Measurements from ENCODE around the gene AUH.

Gene AUH

DNA sequence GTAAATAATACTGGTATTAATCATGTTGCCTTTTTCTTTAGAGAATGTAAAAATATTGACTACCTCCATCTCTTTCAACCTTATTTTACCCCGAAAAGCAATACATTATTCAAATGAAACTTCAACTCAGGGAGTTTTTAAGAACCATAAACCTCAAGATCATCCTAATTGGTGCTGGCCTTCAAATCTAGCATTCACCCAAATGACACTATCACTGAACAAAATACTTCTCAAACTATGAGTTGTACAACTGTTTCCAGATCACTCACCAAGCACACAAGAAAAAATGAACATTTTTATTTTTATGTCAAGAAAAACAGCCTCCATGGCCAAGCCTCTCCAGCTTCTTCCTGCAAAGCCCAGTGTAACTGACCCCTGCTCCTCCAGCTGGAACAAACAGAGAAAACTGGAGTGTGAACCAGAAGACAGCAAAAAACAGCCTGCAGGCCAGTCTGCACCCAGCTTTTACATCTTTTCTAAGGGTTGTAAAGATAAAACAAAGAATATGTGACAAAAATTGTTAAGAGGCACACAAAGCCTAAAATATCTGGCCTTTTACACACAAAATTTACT is 21.2 kb downstream of the AUH start:
- no peak for DNase-seq (ENCODE audit: low read depth, low spot score)

DNA sequence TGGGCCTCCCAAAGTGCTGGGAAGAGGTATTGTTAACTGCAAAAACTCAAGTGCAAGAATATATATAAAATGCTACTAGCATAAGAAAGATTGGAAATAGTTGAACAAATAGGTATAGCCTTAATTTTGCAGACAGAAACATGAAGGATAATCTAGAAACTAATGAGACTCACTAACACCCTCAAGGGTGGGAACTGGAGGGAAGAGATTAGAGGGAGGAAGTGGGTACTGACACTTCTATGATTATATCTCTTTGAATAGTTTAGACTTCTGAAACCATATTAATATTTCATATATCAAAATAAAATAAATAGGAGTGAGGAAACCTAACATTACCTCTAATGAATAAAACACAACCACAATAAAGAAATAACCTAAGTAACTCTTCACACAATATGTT is 23.0 kb downstream of the AUH start:
- no peak for DNase-seq (ENCODE audit: low read depth, low spot score)

DNA sequence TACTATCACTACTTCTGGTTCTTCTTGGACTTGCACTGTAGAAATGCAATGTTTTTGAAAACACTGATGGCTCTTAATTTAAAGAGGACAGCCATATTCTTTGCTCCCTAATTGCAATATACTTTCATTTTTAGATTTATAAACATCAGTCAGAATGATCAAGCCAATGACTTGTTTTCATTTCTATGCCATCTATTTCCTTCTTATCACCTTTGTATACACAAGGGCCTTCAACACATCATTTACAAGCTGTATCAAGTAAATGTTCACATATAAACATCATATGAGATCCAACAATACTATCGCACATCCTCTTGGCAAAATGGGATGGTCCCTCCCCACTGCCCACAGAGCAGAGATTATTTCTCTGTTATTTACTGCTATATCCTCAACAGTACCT is 24.9 kb downstream of the AUH start:
- DNase-seq (ENCODE audit: low read depth, low spot score) = no peak

DNA sequence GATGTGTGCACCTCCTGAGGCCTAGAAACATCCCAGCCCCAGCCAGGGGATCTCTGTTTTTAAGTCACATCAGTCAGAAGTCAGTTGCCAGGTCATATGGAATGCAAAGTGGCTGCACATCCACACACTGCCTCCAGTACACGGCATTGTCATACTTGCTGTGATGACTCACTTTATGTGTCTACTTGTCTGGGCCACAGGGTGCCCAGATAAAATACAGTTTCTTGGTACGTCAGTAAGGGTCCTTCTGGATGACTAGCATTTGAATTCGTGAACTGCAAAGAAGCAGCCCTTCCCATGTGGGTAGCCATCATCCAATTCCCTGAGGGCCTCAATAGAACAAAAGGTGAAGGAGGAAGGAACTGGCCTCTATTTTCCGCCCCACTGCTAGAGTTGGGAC is 27.7 kb downstream of the AUH start:
- DNase-seq (ENCODE audit: low read depth, low spot score) = no peak

DNA sequence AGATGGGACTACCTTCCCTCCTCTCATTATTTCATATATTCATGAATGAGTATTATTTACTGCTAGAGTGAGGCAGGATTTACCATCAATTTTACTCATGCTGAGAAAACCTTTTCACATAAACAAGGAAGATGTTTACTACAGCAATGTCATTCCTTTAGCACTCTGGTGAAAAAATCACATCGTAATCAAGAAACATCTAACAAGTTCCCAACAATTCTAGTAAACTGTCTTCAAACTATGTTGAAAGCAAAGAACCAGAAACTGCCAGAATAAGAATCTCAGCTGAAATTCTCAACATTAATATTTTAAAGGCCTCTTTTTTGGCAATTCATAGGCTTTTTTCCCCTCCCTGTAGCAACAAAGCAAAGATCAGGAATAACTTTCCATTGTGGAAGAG is 28.2 kb downstream of the AUH start:
- no peak for DNase-seq (ENCODE audit: low read depth, low spot score)

DNA sequence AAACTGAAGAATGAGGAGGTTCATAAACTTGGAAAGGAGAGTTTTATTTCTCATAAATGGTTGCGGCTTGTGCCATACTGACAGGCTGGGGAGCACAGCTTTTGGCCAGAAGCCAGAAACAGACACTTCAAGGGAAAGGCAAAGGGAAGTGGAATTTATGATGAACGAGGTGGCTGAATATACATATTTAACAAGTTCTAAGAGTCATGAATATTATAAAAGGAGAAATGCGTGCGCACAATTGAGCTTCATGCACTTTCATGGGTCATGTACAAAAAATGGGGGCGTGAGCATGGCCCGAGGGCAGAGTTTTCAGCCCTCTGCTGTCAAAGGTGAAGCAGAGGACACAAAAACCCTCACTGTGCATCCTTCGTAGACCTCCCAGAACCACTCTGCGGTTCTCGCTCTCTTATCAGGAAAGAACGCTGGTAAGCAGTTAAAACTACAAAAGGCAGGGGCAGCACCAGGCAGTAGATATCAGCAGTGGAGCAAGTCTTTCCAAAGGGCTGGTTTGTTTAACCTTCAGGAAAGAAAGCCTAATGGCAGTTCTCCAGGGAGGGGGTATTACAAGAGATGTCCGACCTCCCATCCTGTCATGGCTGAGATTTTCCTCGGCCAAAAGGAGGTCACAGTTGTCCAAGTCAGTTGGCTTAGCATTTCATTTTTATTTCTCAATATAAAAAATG is 29.0 kb downstream of the AUH start:
- DNase-seq (ENCODE audit: low read depth, low spot score) = no peak

DNA sequence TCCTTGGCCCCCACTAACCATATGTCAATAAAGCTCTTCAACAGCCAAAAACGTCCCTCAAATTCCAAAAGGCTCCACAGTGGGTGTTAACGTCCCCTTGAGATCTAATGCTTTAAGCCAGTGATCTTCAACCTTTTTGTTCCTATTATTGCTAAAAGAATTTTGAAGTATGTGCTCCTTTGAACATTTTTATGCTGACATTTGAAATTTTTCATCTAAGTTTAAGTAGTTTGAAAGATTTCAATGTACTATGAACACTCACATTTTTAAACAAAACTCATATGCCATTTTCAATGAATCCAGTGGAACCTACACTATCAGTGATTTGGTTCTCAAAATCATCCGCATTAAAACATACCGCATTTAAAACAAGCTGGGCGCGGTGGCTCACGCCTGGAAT is 29.9 kb downstream of the AUH start:
- no peak for DNase-seq (ENCODE audit: low read depth, low spot score)

DNA sequence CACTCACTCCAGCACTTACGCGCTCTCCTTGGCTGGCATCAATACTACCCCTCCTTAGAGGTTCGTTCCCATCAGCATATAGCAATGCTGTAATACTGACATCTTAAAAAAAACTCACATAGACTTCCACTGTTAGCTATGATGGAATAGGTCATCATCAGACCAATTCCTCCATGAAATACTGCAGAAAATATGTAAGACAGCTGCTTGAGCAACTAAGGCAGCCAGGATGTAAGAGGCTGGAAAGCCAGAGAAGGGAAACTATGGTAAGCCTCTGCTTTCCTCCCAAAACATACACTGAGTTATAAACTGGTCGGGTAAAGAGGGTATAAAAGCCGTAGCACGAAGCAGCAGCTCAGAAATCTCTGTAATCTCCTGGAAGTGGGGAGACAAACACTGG is 33.5 kb downstream of the AUH start:
- DNase-seq (ENCODE audit: low read depth, low spot score) = no peak

DNA sequence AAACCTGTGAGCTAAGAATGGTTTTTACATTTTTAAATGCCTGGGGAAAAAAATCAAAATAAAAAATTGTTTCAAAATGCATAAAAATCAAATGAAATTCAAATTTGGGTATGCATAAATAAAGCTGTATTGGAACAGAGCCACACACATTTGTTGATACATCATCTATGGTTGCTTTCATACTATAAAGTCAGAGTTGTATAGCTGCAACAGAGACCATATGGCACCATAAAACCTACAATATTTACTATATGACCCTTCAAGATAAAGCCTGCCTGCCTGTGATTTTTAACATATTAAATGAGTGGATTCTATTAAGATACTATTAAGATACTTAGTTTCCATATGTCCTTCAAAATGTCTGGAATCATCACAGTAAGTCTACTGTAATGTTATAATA is 40.0 kb downstream of the AUH start:
- no peak for DNase-seq (ENCODE audit: low read depth, low spot score)

DNA sequence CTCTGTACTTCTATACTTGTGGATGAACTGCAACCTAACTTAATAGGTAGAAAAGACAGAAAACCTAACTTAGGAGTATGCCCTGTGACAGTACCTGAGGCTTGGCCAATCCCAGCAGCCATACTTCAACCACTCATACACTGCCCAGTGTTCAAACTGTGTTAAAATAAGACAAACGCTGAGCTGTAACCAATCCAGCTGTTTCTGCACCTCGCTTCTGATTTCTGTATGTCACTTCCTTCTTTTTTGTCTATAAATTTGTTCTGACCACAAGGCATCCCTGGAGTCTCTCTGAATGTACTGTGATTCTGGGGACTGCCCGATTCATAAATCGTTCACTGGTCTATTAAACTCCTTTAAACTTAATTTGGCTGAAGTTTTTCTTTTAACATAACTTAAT is 41.4 kb downstream of the AUH start:
- DNase-seq (ENCODE audit: low read depth, low spot score) = no peak

DNA sequence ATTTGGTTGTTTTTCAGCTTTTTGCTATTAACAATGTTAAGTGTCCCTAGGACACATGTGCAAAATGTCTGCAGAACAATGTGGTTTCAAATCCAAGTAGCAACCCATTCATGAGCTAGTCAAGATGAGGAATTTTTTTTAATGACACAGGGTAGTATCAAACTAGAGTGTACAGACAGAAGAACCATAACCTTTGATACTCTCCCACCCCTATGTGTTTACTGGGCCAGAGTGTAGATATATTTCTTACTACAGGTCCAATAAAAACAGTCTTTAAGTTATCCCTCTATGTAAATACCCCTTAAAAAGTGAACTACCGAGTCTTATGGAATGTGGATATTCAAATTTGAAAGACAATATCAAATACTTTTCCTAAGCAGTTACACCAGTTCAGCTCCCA is 45.6 kb downstream of the AUH start:
- DNase-seq (ENCODE audit: low read depth, low spot score) = no peak

DNA sequence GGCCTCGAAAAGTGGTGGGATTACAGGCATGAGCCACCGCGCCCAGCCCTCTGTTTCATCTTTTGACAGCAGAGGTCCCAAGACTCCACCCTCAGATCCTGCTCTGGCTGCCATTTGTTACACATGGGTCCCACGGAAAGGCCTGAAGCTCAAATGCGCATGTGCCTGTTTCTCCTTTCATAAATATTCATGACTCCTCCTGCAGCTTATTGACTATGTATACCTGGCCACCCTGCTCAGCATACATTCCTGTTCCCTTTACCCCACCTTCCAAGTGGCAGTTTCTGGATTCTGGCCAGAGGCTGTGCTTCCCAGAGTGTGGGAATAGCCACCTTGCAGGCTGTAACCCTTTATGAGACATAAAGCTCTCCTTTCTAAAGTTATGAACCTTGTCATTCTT is 46.5 kb downstream of the AUH start:
- no peak for DNase-seq (ENCODE audit: low read depth, low spot score)

DNA sequence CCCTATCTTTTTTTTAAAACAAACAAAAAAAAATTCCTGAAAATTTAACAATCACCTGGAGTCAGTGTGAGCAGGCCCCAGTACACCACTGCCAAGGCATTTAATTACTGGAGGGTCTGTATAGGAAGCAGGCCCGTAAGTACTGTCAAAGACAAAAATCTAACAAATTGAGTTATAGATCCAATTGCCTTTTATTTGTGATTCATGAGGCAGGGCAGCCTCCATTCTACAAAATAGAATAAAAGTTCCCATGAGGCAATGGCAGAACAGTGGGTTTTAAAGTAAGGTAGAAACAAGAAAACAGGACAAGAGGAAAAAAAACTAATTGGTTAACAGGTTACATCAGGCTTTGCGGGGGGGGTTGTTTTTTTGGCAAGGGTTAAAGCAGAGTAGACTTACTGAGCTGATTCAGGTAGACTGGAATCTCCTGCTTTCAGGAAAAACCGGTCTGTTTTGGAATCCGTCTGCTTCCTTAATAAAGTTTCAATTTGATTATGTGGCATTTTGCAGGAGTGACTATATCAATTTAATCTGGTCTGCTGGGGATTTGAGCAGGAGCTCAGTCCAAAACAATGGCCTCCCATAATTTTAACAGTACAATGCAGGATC is 48.9 kb downstream of the AUH start:
- no peak for DNase-seq (ENCODE audit: low read depth, low spot score)

DNA sequence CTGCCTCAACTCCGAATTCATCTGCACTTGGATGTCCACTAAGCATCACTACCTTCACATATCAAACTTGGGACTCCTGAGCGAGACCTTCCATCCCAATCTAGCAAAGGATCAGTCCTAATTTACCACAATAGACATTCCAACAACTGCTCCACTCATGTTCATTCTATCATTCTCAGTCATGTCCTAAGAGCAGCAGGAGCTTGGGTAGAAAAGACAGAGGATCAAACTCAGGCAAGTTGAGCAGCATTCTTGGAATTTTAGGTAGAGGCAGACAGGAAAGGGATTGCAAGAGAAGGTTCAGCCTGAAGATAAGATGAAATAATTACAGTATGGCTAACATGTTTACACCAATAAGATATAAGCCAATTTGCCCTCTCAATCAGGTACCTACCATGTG is 51.7 kb downstream of the AUH start:
- DNase-seq (ENCODE audit: low read depth, low spot score) = no peak

DNA sequence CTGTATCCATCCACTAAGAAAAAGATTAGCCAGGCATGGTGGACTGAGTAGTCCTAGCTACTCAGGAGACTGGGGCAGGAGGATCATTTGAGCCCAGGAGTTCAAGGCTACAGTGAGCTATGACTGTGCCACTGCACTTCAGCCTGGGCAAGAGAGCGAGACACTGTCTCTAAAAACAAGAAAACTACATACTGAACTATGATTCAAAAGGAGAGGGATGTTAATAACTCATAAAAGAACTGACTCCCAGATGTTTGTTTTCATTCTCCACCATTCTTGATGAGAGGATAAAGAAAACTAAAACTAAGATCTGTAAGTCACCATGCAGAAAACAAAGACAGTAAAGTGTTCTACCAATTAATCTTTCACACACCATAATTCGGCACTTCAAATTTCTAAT is 53.5 kb downstream of the AUH start:
- DNase-seq (ENCODE audit: low read depth, low spot score) = no peak

DNA sequence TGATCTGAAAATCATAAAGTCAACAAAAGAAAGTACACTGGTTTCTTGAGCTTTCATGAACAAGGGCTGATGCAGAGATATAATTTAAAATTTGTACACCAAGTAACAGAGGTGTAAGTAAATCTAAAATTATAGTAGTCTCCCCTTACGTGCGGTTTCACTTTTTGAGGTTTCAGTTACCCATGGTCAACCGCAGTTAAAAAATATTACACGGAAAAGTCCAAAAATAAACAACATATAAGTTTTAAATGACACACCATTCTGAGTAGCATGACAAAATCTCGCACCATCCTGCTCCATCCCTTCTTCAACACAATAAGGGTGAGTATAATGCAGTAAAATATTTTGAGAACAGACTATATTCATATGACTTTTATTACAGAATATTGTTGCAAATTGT is 54.4 kb downstream of the AUH start:
- DNase-seq (ENCODE audit: low read depth, low spot score) = no peak

DNA sequence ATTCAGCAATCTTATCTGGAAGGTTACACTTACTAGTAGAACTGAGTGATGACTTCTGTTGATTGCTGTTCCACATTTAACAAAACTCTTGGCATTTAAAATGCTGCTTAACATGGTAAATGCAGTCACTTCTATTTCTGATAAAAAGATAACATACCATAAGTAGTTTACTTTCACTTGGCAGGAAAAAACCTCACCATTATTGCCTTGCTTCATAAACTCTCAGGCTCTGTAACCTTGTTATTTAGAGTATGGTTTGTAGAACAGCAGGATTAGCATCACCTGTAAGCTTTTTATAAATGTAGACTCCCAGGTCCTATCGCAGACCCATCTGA is 55.5 kb downstream of the AUH start:
- DNase-seq (ENCODE audit: low read depth, low spot score) = no peak

DNA sequence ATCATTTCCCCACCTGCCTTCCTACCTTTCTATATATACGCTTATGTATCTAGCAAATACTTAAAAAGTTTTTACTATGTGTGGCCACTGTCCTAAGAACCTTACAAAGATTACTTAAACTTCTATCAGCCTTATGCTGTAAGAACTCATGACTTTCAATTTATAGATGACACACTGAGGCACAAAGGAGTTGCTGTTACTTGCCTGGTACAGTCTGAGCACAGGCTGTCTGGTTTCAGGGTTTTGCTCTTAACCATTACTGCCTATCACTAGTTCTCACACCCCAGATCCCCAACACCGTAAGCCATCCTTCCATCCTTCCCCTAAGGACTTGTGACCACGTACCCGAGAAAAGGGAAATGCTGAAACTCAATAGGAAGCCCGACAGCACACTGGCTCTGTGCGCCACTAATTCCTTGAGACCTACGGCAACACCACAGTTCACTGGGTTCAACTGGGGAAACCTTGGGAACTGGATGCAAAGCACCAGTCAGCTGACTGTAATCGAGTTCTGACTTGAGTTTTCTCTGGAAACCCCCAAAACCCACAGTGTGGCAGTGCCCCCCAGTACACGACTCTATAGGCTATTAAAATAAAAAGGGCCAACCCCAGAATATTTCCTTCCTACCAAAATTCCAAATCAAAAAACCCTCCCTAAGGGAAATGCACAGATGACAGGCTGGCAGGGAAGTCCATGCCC is 56.0 kb downstream of the AUH start:
- no peak for DNase-seq (ENCODE audit: low read depth, low spot score)

DNA sequence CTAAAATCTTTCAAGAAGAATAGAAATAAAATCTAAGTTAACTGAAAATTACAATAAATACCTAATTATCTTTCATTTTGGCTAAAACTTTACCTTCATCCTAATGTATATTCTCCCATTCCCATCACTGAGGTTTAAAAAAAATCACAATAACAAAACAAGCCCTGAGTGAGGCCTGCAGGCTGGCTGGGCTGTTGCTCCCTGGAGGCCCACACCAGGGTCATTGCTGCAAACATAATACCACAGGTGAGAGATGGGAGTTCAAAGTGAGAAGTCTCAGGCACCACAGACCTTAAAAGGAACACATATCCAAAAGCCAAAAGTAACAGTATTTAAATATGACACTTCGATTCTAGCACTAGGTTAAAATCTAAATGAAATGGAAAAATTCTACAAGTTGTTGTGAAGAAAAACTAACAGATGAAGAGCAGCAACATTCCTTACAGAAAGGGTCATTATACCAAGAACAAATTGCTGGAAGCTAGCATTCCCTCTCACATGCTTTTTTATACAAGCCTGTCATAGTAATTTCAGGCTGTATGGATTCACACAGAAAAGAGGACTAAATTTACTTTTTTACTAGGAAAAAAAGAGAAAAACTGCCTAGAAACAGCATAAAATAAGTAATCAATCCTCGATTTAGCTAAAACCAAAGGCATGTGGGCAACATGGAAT is 57.8 kb downstream of the AUH start:
- no peak for DNase-seq (ENCODE audit: low read depth, low spot score)

DNA sequence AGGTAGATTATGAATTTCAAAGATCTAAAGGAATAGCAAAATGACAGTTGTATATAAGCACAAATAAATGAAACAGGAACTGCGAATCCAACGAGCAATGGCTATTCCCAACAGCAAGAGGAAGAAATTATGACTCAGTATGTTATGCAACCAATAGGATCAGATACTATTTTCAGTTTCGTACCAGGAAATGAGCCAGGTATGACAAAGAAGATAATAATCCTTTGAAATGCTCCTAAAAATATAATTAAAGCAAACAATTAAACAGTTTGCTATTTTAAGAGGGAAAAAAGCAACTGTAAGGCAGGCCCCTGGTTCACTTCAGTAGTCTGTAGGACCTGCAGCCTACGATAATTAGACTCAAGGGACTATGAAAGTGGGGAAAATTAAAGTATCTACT is 58.9 kb downstream of the AUH start:
- DNase-seq (ENCODE audit: low read depth, low spot score) = no peak

DNA sequence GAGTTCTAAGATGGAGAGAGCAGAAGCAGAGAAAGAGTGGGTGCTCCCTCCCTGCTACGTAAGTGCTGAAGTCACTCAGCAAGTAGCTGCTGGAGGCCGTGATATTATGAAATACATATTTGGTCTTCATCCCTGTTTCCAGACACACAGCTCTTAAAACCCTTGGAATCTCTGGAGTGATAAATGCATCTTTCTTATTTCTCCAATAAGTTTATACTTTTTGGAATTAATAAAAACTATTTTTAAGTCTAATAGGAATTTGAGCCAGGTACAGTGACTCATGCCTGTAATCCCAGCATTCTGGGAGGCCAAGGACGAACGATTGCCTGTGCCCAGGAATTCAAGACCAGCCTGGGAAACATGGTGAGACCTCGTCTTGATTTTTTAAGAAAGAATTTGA is 60.6 kb downstream of the AUH start:
- no peak for DNase-seq (ENCODE audit: low read depth, low spot score)

DNA sequence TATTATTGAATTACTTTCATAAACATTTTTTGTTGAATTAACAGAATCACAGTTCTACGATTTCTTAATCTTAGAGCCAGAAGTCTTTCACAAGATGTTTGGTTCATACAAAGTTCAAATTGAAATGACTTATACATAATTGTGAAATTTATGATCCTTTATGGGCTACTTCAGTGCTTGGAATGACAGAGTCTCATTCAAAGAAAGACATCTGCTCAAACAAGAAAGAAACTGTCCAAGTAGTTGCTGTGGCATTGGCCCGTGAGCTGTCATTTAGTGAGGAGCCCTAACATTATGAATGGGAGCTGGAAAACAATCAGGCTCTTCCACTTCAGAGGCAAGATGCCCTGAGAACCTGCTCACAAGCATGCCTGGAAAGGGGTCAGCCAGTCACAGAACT is 63.4 kb downstream of the AUH start:
- no peak for DNase-seq (ENCODE audit: low read depth, low spot score)

DNA sequence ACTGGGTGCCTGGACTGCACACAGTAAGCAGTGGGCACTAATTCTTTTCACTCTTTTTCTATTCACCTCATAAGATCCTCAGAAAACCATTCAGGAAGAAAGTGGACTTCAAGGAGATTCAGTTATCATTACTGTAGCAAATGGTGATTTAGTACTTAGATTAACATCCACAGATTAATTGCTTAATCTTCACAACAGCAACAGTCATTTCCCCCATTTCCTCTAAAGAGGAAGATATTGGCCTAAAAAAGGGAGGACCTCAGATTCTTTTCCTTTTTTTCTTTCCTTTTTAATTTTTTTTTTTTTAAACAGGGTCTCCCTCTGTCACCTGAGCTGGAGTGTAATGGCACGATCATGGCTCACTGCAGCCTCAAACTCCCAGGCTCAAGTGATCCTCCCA is 64.4 kb downstream of the AUH start:
- DNase-seq (ENCODE audit: low read depth, low spot score) = no peak

Measured in activated naive CD8-positive, alpha-beta T cell treated with anti-CD3 and anti-CD28 coated beads, Interleukin-2, amount 50 U/mL, for 16 hours (primary cell).